SK-N-SH (cell line): ENCODE results near the gene CCDC160.
"Not testable (repeated sequence)": the region's sequence is repeated elsewhere in the genome, so short reads cannot be mapped to it uniquely, and the experiment has no call there.

Experiments used
- EP300 ChIP-seq, 2 experiments: IDR thresholded peaks; 2 replicates each; pipeline versions ENCODE4 v1.4.0 to v1.6.1; 2012; ENCODE audit warnings: borderline replicate concordance in 1 of 2, low read depth in 1 of 2, low read length in 1 of 2
- EZH2phosphoT487 ChIP-seq: fragments of 200-600 bp; sonication (generic); IDR thresholded peaks from 2 replicates; pipeline ENCODE4 v1.6.1; 2017; ENCODE audit warnings: low read depth, mixed run types, mild to moderate bottlenecking, antibody characterized with exemption, moderate library complexity, borderline replicate concordance
- GABPA ChIP-seq: IDR thresholded peaks from 2 replicates; pipeline ENCODE4 v1.4.0; 2012; ENCODE audit warnings: low read depth, mild to moderate bottlenecking
- JUND ChIP-seq: IDR thresholded peaks from 2 replicates; pipeline ENCODE4 v1.4.0; 2012
- POLR2AphosphoS5 ChIP-seq: IDR thresholded peaks from 2 replicates; pipeline ENCODE4 v1.6.1; 2012; ENCODE audit warnings: low read depth, low read length
- RAD21 ChIP-seq: IDR thresholded peaks from 2 replicates; pipeline ENCODE4 v1.6.1; 2012; ENCODE audit warnings: mild to moderate bottlenecking, low read length
- RCOR1 ChIP-seq: fragments of 150-350 bp; IDR thresholded peaks from 2 replicates; pipeline ENCODE4 v1.6.1; 2017; ENCODE audit warnings: antibody characterized with exemption, low read length
- TCF12 ChIP-seq: IDR thresholded peaks from 2 replicates; pipeline ENCODE4 v1.4.0; 2012
- YY1 ChIP-seq: IDR thresholded peaks from 2 replicates; pipeline ENCODE4 v1.4.0; 2012; ENCODE audit warnings: low read depth, mild to moderate bottlenecking
- TF ChIP-seq, protein P1 (sequence below): fragments of 200-600 bp; sonication (generic); IDR thresholded peaks from 2 replicates; pipeline ENCODE4 v1.6.1; 2017; ENCODE audit warnings: antibody characterized with exemption, mild to moderate bottlenecking, moderate library complexity
- TF ChIP-seq, protein P2 (sequence below): IDR thresholded peaks from 2 replicates; pipeline ENCODE4 v1.4.0; 2012; ENCODE audit warnings: low read depth, borderline replicate concordance

DNA sequence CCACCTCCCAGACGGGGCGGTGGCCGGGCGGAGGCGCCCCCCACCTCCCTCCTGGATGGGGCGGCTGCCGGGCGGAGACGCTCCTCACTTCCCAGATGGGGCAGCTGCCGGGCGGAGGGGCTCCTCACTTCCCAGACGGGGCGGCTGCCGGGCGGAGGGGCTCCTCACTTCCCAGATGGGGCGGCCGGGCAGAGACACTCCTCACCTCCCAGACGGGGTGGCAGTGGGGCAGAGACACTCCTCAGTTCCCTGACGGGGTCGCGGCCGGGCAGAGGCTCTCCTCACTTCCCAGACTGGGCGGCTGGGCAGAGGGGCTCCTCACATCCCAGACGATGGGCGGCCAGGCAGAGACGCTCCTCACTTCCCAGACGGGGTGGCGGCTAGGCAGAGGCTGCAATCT, 49.0 kb downstream of the CCDC160 start:
- not testable (repeated sequence) for TF ChIP-seq POLR2AphosphoS5; EP300 (IDR thresholded peaks at IDR 0.05; ENCODE audit: borderline replicate concordance in 1 of 2, low read depth in 1 of 2, low read length in 1 of 2); JUND; YY1; GABPA; RAD21; RCOR1; EZH2phosphoT487; TCF12
- TF ChIP-seq, protein P1, sequence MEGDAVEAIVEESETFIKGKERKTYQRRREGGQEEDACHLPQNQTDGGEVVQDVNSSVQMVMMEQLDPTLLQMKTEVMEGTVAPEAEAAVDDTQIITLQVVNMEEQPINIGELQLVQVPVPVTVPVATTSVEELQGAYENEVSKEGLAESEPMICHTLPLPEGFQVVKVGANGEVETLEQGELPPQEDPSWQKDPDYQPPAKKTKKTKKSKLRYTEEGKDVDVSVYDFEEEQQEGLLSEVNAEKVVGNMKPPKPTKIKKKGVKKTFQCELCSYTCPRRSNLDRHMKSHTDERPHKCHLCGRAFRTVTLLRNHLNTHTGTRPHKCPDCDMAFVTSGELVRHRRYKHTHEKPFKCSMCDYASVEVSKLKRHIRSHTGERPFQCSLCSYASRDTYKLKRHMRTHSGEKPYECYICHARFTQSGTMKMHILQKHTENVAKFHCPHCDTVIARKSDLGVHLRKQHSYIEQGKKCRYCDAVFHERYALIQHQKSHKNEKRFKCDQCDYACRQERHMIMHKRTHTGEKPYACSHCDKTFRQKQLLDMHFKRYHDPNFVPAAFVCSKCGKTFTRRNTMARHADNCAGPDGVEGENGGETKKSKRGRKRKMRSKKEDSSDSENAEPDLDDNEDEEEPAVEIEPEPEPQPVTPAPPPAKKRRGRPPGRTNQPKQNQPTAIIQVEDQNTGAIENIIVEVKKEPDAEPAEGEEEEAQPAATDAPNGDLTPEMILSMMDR: not testable (repeated sequence)
- TF ChIP-seq, protein P2, sequence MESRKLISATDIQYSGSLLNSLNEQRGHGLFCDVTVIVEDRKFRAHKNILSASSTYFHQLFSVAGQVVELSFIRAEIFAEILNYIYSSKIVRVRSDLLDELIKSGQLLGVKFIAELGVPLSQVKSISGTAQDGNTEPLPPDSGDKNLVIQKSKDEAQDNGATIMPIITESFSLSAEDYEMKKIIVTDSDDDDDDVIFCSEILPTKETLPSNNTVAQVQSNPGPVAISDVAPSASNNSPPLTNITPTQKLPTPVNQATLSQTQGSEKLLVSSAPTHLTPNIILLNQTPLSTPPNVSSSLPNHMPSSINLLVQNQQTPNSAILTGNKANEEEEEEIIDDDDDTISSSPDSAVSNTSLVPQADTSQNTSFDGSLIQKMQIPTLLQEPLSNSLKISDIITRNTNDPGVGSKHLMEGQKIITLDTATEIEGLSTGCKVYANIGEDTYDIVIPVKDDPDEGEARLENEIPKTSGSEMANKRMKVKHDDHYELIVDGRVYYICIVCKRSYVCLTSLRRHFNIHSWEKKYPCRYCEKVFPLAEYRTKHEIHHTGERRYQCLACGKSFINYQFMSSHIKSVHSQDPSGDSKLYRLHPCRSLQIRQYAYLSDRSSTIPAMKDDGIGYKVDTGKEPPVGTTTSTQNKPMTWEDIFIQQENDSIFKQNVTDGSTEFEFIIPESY: not testable (repeated sequence)
